Testis (tissue), 3 donors: ENCODE measurements around the gene TSSK2. TPM values are rescaled to one million over a fixed set of nuclear protein-coding genes. Genes with fewer than 3 reads are reported as not detected.

ENCODE experiments used
- DNase-seq: peaks from one replicate; pipeline ENCODE4 v3.0.0-alpha.2; 2019
- H3K27ac ChIP-seq, 2 donors: fragments of 200-600 bp; sonication (generic); one replicate each; pipeline ENCODE4 v1.5.1; 2019
- H3K27me3 ChIP-seq: fragments of 200-600 bp; sonication (generic); one replicate; pipeline ENCODE4 v1.5.1; 2019
- H3K36me3 ChIP-seq: fragments of 200-600 bp; sonication (generic); one replicate; pipeline ENCODE4 v1.5.1; 2017; ENCODE audit warnings: low read depth; ENCODE audit errors: missing control alignments
- H3K4me1 ChIP-seq: fragments of 200-600 bp; sonication (generic); one replicate; pipeline ENCODE4 v1.5.1; 2019
- H3K4me3 ChIP-seq, 2 donors: fragments of 200-600 bp; sonication (generic); one replicate each; pipeline ENCODE4 v1.5.1; 2017 to 2019
- H3K9me3 ChIP-seq: fragments of 200-600 bp; sonication (generic); one replicate; pipeline ENCODE4 v1.5.1; 2017
- CTCF ChIP-seq, 3 experiments: fragments of 450-650 bp in 2 of 3; fragments of 200-600 bp in 1 of 3; sonication (generic) in 1 of 3; IDR thresholded peaks; one replicate each; pipeline ENCODE4 v1.5.1; 2016 to 2019; ENCODE audit warnings: antibody characterized with exemption in 3 of 3, mild to moderate bottlenecking in 2 of 3, moderate library complexity in 1 of 3
- POLR2A ChIP-seq: fragments of 450-650 bp; IDR thresholded peaks from one replicate; pipeline ENCODE4 v1.6.1; 2017; ENCODE audit warnings: antibody characterized with exemption, mild to moderate bottlenecking, moderate library complexity
- WGBS, 2 donors: methylation state at CpG; one replicate each; pipeline ENCODE4 v1.1.5; 2018; 5-methylcytosine and 5-hydroxymethylcytosine counted together
- intact Hi-C: fragments of 100-400 bp; cut with DNase I; formaldehyde crosslinking; loops from one replicate; pipeline ENCODE4 v1.15.1; 2023; ENCODE audit warnings: low total_unique reads
- polyA plus RNA-seq: library from polyadenylated mRNA; stranded (reverse); fragments of 350-450 nt; fragmentation: Illumina TruSeq; extraction: RNeasy Lipid Tissue Mini Kit (QIAGEN cat#74804); gene quantifications from one replicate; pipeline ENCODE4 v1.2.3, GENCODE V29; 2014; ENCODE audit warnings: low read depth, low replicate concordance; ENCODE audit not compliant: insufficient read depth
- total RNA-seq, 2 donors: library from RNA; depleted of rRNA; stranded (reverse); fragments of >200 nt; gene quantifications; one replicate each; pipeline ENCODE4 v1.2.3, GENCODE V29; 2016

TSSK2 gene
- total and polyA plus RNA-seq, 3 donors from 2014 or later: 66.0 to 205 (median 188) TPM

DNA sequence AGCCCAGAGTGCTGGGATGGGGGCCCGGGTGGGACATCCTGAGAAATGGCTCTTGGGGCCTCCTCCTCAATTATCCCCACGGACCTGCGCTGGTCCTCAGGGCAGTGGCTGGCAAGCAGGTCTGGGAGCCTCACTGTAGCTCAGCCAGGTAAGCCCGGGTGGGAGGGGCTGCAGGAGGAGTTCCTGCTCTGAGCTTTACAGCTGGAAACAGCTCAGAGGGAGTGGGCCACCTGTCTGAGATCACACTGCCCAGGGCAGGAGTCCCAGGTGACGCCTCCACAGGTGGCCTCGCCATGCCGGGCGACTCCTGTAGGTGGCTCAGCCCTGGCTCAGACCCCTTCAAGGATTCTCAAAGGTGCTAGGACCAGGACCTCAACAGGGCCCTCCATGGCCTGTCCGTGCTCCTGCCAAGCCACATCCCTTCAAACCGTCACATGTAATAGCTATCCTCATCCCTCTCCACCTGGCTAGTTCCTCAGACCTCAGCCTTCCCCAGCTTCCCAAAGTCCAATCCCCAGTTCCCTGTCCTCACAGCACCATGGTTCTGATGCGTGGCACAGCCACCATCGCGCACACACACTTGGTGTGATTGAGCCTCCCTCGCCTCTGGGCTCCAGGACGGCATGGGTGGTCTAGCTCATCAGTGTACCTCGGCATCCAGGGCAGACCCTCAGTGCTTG lies 3.6 kb upstream of the TSSK2 start:
- Histone ChIP-seq H3K27me3 (no peaks in the 10 kb centered on the region), H3K9me3 (no peaks in the 10 kb centered on the region), H3K27ac (no peak overlapping the region), H3K4me3 (no peak overlapping the region), H3K4me1 (peaks cover 5% of the 10 kb centered on the region), H3K36me3 (no peaks in the 10 kb centered on the region)
- DNase-seq: no peak
- intact Hi-C loops: no loop called here
- WGBS, 2 donors: 89 to 95% methylated on average over 13 to 16 of the region's 16 CpGs
- TF ChIP-seq POLR2A: no peak
- TF ChIP-seq CTCF (IDR thresholded peaks at IDR 0.05): no peak

DNA sequence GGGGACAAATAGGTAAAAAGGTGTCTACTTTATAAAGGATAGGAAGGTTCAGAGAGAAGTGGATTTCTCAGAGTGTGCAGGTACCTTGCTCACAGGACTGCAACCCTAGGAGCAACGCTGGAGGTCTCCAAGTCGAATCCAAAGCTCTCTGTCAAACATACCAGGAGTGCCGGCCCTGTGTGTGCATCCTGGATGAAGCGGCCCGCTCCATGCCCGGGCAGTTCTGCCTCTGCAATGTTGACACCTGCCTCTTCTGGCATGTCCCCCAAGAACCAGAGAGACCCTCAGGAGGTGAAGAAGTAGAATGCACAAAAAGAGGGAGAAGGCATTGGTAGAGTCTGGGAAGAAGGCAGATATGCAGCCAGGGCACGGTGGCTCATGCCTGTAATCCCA lies 3.1 kb upstream of the TSSK2 start:
- Histone ChIP-seq H3K36me3 (no peaks in the 10 kb centered on the region), H3K27ac (no peak overlapping the region), H3K27me3 (no peaks in the 10 kb centered on the region), H3K4me1 (peaks cover 5% of the 10 kb centered on the region), H3K4me3 (no peak overlapping the region), H3K9me3 (no peaks in the 10 kb centered on the region)
- WGBS, 2 donors: 67 to 90% methylated on average over 4 to 7 of the region's 7 CpGs
- intact Hi-C loops: no loop called here
- DNase-seq: no peak
- TF ChIP-seq POLR2A (no peak), CTCF (IDR thresholded peaks at IDR 0.05) (no peak)

DNA sequence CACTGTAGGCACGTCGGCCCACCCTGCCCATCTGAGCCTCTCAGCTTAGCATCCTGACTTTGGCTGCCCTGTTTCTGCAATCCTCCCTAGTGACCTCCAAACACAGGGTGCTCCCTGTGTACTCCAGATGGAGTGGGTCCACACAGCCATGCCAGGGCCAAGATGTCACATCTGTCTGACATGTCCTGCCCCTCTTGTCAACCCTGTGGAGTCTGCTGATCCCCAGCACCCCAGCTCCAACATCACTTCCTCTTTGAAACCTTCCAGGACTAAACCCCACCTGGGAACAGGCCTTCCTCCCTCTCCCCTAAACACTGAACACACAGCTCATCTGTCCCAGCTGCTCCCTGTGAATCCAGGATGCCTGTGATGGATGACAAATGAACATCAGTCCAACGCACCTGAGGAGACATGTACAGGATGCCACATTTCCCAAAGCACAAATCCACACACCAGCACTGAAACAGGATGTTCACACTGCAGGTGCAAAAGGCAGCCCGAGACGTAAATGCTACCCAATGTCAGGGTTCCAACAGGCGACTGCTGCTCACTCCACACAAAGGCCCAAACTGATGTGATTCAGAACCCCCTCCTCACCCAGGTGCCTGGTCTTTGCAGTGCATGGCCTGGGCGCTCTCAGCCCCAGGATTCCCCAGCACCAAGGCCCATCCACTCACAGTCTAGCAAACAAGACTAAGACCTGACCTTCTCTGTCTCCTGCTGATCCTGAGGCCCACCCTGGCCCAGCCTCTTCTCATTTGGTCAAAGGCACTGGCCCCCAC lies 2.0 kb upstream of the TSSK2 start:
- 73 to 95% methylated on average over 7 of the region's 7 CpGs for WGBS, 2 donors
- DNase-seq: no peak
- H3K4me3 ChIP-seq: no peak overlapping the region
- no peaks in the 10 kb centered on the region for H3K36me3 ChIP-seq
- TF ChIP-seq CTCF (IDR thresholded peaks at IDR 0.05) (no peak), POLR2A (no peak)
- H3K9me3 ChIP-seq: no peaks in the 10 kb centered on the region
- H3K27ac ChIP-seq: no peak overlapping the region
- peaks cover 5% of the 10 kb centered on the region for H3K4me1 ChIP-seq
- no peaks in the 10 kb centered on the region for H3K27me3 ChIP-seq
- intact Hi-C loops: no loop called here

DNA sequence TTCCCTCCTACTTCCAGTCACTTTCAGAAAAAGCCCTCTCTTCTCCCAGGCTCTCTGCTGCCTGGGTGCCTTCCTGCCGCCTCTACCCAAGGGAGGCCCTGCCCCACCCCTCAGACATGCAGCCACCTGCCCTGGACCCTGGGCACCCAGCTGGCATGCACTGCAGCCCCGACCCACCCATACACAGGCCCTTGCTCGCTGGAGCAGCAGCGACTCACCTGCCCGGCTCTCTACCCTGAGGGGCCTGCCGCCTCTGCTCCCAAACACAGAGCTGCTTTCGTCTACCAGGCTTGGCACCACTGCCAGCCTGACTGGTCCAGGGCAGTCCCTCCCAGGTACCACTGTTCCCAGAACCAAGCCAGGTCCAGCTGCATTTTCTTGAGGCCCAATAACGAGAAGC lies 1.2 kb upstream of the TSSK2 start:
- no peak overlapping the region for H3K27ac ChIP-seq
- DNase-seq: no peak
- TF ChIP-seq POLR2A: no peak
- no peak for TF ChIP-seq CTCF (IDR thresholded peaks at IDR 0.05)

More for the DNA sequence above, 1.2 kb upstream of the TSSK2 start:
- WGBS, 2 donors: 76 to 81% methylated on average over 5 to 8 of the region's 8 CpGs
- Histone ChIP-seq H3K36me3 (no peaks in the 10 kb centered on the region), H3K4me3 (no peak overlapping the region), H3K4me1 (peaks cover 5% of the 10 kb centered on the region), H3K9me3 (no peaks in the 10 kb centered on the region), H3K27me3 (no peaks in the 10 kb centered on the region)
- intact Hi-C loops: loop anchor here (10.0 kb wide), 1 partner anchor 505 kb away; no protein-coding TSS in a partner anchor
